Panc1 (cell line): Measurements from ENCODE around the gene KCNV2. TPM values are rescaled to one million over a fixed set of nuclear protein-coding genes. Genes with fewer than 3 reads are reported as not detected.

Source experiments
- ATAC-seq: fragments of 200-7000 bp; cut with Tn5 transposase; 2 replicates; pipeline ENCODE4 v1.9.1; 2020; ENCODE audit warnings: mild to moderate bottlenecking, moderate library complexity
- BruUV-seq: library from RNA; stranded (reverse); fragments of 400-500 nt; replicated peaks from 2 replicates; lab custom pipeline; 2021; lab: Mats Ljungman, UMichigan
- CTCF ChIA-PET: fragments of 300-600 bp; sonication (Branson Sonifier 250); formaldehyde crosslinking; loops from one replicate; lab custom pipeline; 2022; ENCODE audit warnings: antibody characterized with exemption; lab: Charles Lee
- POLR2A ChIA-PET: fragments of 300-600 bp; sonication (Branson Sonifier 250); formaldehyde crosslinking; loops from one replicate; lab custom pipeline; 2022; ENCODE audit warnings: antibody characterized with exemption; lab: Charles Lee
- DNase-seq: peaks from one replicate; pipeline ENCODE4 v3.0.0-alpha.2; 2010; ENCODE audit warnings: low read depth, low spot score
- H3K27ac ChIP-seq: 2 replicates; pipeline ENCODE4 v1.5.1; 2011; ENCODE audit warnings: mild to moderate bottlenecking, low read length, inconsistent platforms
- H3K27me3 ChIP-seq: fragments of 200-500 bp; sonication (Bioruptor generic); 2 replicates; pipeline ENCODE4 v1.6.0; 2014; ENCODE audit warnings: low read length, inconsistent platforms; ENCODE audit not compliant: control insufficient read depth, insufficient read depth
- H3K36me3 ChIP-seq: fragments of 200-500 bp; sonication (Bioruptor generic); 2 replicates; pipeline ENCODE4 v1.5.1; 2014; ENCODE audit warnings: inconsistent platforms, mild to moderate bottlenecking, low read length, moderate library complexity; ENCODE audit not compliant: control insufficient read depth, insufficient read depth
- H3K4me1 ChIP-seq: 2 replicates; pipeline ENCODE4 v1.5.1; 2011; ENCODE audit warnings: inconsistent platforms, mild to moderate bottlenecking, low read length, moderate library complexity; ENCODE audit not compliant: control insufficient read depth, insufficient read depth
- H3K4me3 ChIP-seq, 2 experiments: 2 replicates each; pipeline ENCODE4 v1.5.1; 2011 to 2012; ENCODE audit warnings: low read depth in 2 of 2, low read length in 2 of 2, mild to moderate bottlenecking in 2 of 2, inconsistent platforms in 1 of 2, moderate library complexity in 1 of 2
- H3K9me3 ChIP-seq: fragments of 200-500 bp; sonication (Bioruptor generic); 2 replicates; pipeline ENCODE4 v1.5.1; 2014; ENCODE audit warnings: low read depth, mild to moderate bottlenecking, inconsistent platforms, low read length, moderate library complexity; ENCODE audit not compliant: control insufficient read depth, insufficient read depth
- POLR2AphosphoS5 ChIP-seq: IDR thresholded peaks from 2 replicates; pipeline ENCODE4 v1.6.1; 2012; ENCODE audit warnings: mild to moderate bottlenecking, low read depth, low read length, moderate library complexity
- SIN3A ChIP-seq: IDR thresholded peaks from 2 replicates; pipeline ENCODE4 v1.6.1; 2012; ENCODE audit warnings: low read depth, mild to moderate bottlenecking, low read length, moderate library complexity, borderline replicate concordance; ENCODE audit not compliant: insufficient read depth
- TCF7L2 ChIP-seq: IDR thresholded peaks from 2 replicates; pipeline ENCODE4 v1.6.1; 2011; ENCODE audit warnings: mild to moderate bottlenecking, low read depth, low read length, inconsistent platforms
- in situ Hi-C: cut with HindIII; loops from 2 replicates; pipeline ENCODE4 v1.10.0; 2016; ENCODE audit warnings: low sequenced_read_pairs, low pct_unique_long_range_greater_than_20kb
- intact Hi-C: fragments of 100-400 bp; cut with micrococcal nuclease; formaldehyde crosslinking; loops from one replicate; pipeline ENCODE4 v1.10.0; 2022; ENCODE audit not compliant: unreplicated experiment
- total RNA-seq: library from RNA; stranded (reverse); gene quantifications from one replicate; pipeline ENCODE4 v1.2.1, GENCODE V29; 2021; ENCODE audit not compliant: unreplicated experiment
- TF ChIP-seq, protein P1 (sequence below): fragments of 450-650 bp; IDR thresholded peaks from 2 replicates; pipeline ENCODE4 v1.5.1; 2017; ENCODE audit warnings: mild to moderate bottlenecking
- TF ChIP-seq, protein P2 (sequence below), 2 experiments: IDR thresholded peaks; 2 replicates each; pipeline ENCODE4 v1.6.1; 2011 to 2012; ENCODE audit warnings: low read depth in 2 of 2, control low read depth in 1 of 2, low read length in 1 of 2, mild to moderate bottlenecking in 1 of 2, moderate library complexity in 1 of 2; ENCODE audit not compliant: insufficient read depth in 1 of 2

The KCNV2 gene
- total RNA-seq, 1 experiment from 2014 or later: not detected

- DNase-seq (no peak), ATAC-seq (no peak)
- POLR2A ChIA-PET: no interaction called here
- H3K4me3 ChIP-seq: no peak overlapping the region
- no peaks in the 10 kb centered on the region for H3K4me1 ChIP-seq
- in situ Hi-C loops: no loop called here
- CTCF ChIA-PET: no interaction called here
- H3K9me3 ChIP-seq: no peaks in the 10 kb centered on the region
- H3K27ac ChIP-seq: no peak overlapping the region
- intact Hi-C loops: no loop called here
- H3K36me3 ChIP-seq: no peaks in the 10 kb centered on the region
- no TSS peak for BruUV-seq
- no peaks in the 10 kb centered on the region for H3K27me3 ChIP-seq
- TF ChIP-seq SIN3A (no peak), TCF7L2 (no peak), POLR2AphosphoS5 (no peak)
- TF ChIP-seq, protein P1, sequence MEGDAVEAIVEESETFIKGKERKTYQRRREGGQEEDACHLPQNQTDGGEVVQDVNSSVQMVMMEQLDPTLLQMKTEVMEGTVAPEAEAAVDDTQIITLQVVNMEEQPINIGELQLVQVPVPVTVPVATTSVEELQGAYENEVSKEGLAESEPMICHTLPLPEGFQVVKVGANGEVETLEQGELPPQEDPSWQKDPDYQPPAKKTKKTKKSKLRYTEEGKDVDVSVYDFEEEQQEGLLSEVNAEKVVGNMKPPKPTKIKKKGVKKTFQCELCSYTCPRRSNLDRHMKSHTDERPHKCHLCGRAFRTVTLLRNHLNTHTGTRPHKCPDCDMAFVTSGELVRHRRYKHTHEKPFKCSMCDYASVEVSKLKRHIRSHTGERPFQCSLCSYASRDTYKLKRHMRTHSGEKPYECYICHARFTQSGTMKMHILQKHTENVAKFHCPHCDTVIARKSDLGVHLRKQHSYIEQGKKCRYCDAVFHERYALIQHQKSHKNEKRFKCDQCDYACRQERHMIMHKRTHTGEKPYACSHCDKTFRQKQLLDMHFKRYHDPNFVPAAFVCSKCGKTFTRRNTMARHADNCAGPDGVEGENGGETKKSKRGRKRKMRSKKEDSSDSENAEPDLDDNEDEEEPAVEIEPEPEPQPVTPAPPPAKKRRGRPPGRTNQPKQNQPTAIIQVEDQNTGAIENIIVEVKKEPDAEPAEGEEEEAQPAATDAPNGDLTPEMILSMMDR: no peak
These were observed 60.1 kb downstream of the KCNV2 start for GRCh38 chr9:2777454-2777853.

GRCh38 chr9:2778816-2779215 lies 61.5 kb downstream of the KCNV2 start:
- in situ Hi-C loops: no loop called here
- no peaks in the 10 kb centered on the region for H3K36me3 ChIP-seq
- H3K9me3 ChIP-seq: no peaks in the 10 kb centered on the region
- DNase-seq (no peak), ATAC-seq (no peak)
- no TSS peak for BruUV-seq
- H3K27ac ChIP-seq: no peak overlapping the region
- no peaks in the 10 kb centered on the region for H3K27me3 ChIP-seq
- no peak overlapping the region for H3K4me3 ChIP-seq
- intact Hi-C loops: no loop called here
- TF ChIP-seq TCF7L2 (no peak), POLR2AphosphoS5 (no peak), SIN3A (no peak)
- TF ChIP-seq, protein P1: no peak
- TF ChIP-seq, protein P2, sequence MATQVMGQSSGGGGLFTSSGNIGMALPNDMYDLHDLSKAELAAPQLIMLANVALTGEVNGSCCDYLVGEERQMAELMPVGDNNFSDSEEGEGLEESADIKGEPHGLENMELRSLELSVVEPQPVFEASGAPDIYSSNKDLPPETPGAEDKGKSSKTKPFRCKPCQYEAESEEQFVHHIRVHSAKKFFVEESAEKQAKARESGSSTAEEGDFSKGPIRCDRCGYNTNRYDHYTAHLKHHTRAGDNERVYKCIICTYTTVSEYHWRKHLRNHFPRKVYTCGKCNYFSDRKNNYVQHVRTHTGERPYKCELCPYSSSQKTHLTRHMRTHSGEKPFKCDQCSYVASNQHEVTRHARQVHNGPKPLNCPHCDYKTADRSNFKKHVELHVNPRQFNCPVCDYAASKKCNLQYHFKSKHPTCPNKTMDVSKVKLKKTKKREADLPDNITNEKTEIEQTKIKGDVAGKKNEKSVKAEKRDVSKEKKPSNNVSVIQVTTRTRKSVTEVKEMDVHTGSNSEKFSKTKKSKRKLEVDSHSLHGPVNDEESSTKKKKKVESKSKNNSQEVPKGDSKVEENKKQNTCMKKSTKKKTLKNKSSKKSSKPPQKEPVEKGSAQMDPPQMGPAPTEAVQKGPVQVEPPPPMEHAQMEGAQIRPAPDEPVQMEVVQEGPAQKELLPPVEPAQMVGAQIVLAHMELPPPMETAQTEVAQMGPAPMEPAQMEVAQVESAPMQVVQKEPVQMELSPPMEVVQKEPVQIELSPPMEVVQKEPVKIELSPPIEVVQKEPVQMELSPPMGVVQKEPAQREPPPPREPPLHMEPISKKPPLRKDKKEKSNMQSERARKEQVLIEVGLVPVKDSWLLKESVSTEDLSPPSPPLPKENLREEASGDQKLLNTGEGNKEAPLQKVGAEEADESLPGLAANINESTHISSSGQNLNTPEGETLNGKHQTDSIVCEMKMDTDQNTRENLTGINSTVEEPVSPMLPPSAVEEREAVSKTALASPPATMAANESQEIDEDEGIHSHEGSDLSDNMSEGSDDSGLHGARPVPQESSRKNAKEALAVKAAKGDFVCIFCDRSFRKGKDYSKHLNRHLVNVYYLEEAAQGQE (IDR thresholded peaks at IDR 0.05; ENCODE audit: insufficient read depth in 1 of 2, low read depth in 2 of 2, low read length in 1 of 2): no peak
- H3K4me1 ChIP-seq: no peaks in the 10 kb centered on the region
- POLR2A ChIA-PET: no interaction called here
- CTCF ChIA-PET: no interaction called here

Other genes with a start within 250 kb of the KCNV2 start
- gene VLDLR, start 95.7 kb upstream of the KCNV2 start, total RNA-seq: 2.1 TPM
- 25.2 TPM for gene PUM3, start 126.6 kb downstream of the KCNV2 start, total RNA-seq